H1 (cell line): ENCODE data around the gene ZSCAN5A. TPM values are rescaled to one million over a fixed set of nuclear protein-coding genes. Genes with fewer than 3 reads are reported as not detected.

ENCODE experiments used
- CTCF ChIA-PET: fragments of 300-600 bp; sonication (Branson Sonifier 250); formaldehyde crosslinking; loops from one replicate; lab custom pipeline; 2021; ENCODE audit not compliant: partially characterized antibody; lab: Charles Lee
- POLR2A ChIA-PET: fragments of 300-600 bp; sonication (Branson Sonifier 250); formaldehyde crosslinking; loops from one replicate; lab custom pipeline; 2021; ENCODE audit warnings: inconsistent platforms; ENCODE audit not compliant: partially characterized antibody; lab: Charles Lee
- DNase-seq, 2 experiments: peaks; one replicate each; pipeline versions ENCODE4 v3.0.0 to v3.0.0-alpha.2; 2010 to 2022; ENCODE audit warnings: low spot score in 2 of 2, low read depth in 1 of 2, mixed read lengths in 1 of 2
- FAIRE-seq: peaks from 2 replicates; lab custom pipeline; 2011; peaks lifted over from hg19 to GRCh38; lab: Jason Lieb, UNC
- H2AFZ ChIP-seq: 2 replicates; pipeline ENCODE4 v1.8.1; 2012; ENCODE audit warnings: low read length, inconsistent platforms
- H2AK5ac ChIP-seq: 2 replicates; pipeline ENCODE4 v1.6.1; 2013; ENCODE audit warnings: low read depth, low read length
- H2BK120ac ChIP-seq: replicated peaks from 2 replicates; pipeline ENCODE3; 2013; ENCODE audit warnings: low read depth, low read length, inconsistent platforms
- H2BK12ac ChIP-seq: 2 replicates; pipeline ENCODE4 v1.6.1; 2013; ENCODE audit warnings: low read depth, low read length
- H2BK15ac ChIP-seq: 2 replicates; pipeline ENCODE4 v1.6.1; 2013; ENCODE audit warnings: low read length
- H2BK20ac ChIP-seq: 2 replicates; pipeline ENCODE4 v1.6.1; 2013; ENCODE audit warnings: low read length
- H2BK5ac ChIP-seq: 2 replicates; pipeline ENCODE4 v1.6.1; 2013; ENCODE audit warnings: low read depth, low read length
- H3K14ac ChIP-seq: 2 replicates; pipeline ENCODE4 v1.6.1; 2013; ENCODE audit warnings: inconsistent platforms; ENCODE audit not compliant: insufficient read length
- H3K18ac ChIP-seq: 2 replicates; pipeline ENCODE4 v1.6.1; 2013; ENCODE audit warnings: low read length; ENCODE audit errors: extremely low read depth
- H3K23ac ChIP-seq: 2 replicates; pipeline ENCODE4 v1.6.1; 2013; ENCODE audit warnings: inconsistent platforms; ENCODE audit not compliant: insufficient read length
- H3K23me2 ChIP-seq: 2 replicates; pipeline ENCODE4 v1.6.1; 2013; ENCODE audit warnings: low read depth, low read length
- H3K27ac ChIP-seq: 2 replicates; pipeline ENCODE4 v1.6.1; 2011; ENCODE audit warnings: low read depth, low read length, inconsistent platforms
- H3K27me3 ChIP-seq, 4 experiments: replicated peaks in 1 of 4; 1 replicate in 1 of 4; 2 replicates in 3 of 4; pipeline versions ENCODE4 v1.6.1 to v1.8.1; 2011 to 2013; ENCODE audit warnings: low read length in 3 of 4, mild to moderate bottlenecking in 3 of 4, inconsistent platforms in 2 of 4, mixed read lengths in 2 of 4, moderate library complexity in 1 of 4; ENCODE audit not compliant: control insufficient read depth in 3 of 4, insufficient read depth in 3 of 4; ENCODE audit errors: extremely low read depth in 1 of 4
- H3K36me3 ChIP-seq, 4 experiments: 2 replicates each; pipeline versions ENCODE4 v1.6.1 to v1.8.1; 2011 to 2013; ENCODE audit warnings: mild to moderate bottlenecking in 4 of 4, low read length in 3 of 4, moderate library complexity in 2 of 4, control low read depth in 1 of 4, inconsistent platforms in 1 of 4; ENCODE audit not compliant: insufficient read depth in 4 of 4, control insufficient read depth in 2 of 4
- H3K4ac ChIP-seq: replicated peaks from 2 replicates; pipeline ENCODE3; 2013; ENCODE audit warnings: low read length, low read depth, mixed read lengths, inconsistent platforms; ENCODE audit not compliant: insufficient read length
- H3K4me1 ChIP-seq, 4 experiments: replicated peaks in 1 of 4; 1 replicate in 1 of 4; 2 replicates in 3 of 4; pipeline versions ENCODE4 v1.6.1 to v1.8.1; 2011 to 2013; ENCODE audit warnings: low read length in 3 of 4, inconsistent platforms in 2 of 4, mixed read lengths in 1 of 4; ENCODE audit not compliant: insufficient read depth in 4 of 4, control insufficient read depth in 3 of 4
- H3K4me2 ChIP-seq, 2 experiments: 2 replicates each; pipeline versions ENCODE4 v1.6.1 to v1.8.1; 2011 to 2013; ENCODE audit warnings: low read depth in 2 of 2, low read length in 2 of 2, control low read depth in 1 of 2, inconsistent platforms in 1 of 2, mild to moderate bottlenecking in 1 of 2; ENCODE audit not compliant: insufficient read depth in 1 of 2
- H3K4me3 ChIP-seq, 4 experiments: fragments of 200-600, 300-600 bp in 1 of 4; sonication (generic), shearing (Covaris generic), sonication (Bioruptor Twin) in 1 of 4; 2 replicates each; pipeline versions ENCODE4 v1.5.1 to v1.8.1; 2011 to 2016; ENCODE audit warnings: low read length in 4 of 4, low read depth in 3 of 4, control low read depth in 2 of 4, inconsistent platforms in 2 of 4, mild to moderate bottlenecking in 2 of 4, mixed read lengths in 1 of 4, moderate library complexity in 1 of 4; ENCODE audit not compliant: insufficient read depth in 2 of 4; ENCODE audit errors: extremely low read depth in 1 of 4
- H3K56ac ChIP-seq: replicated peaks from 2 replicates; pipeline ENCODE3; 2013; ENCODE audit warnings: low read depth, mild to moderate bottlenecking, mixed read lengths, low read length, inconsistent platforms; ENCODE audit not compliant: insufficient read length
- H3K79me1 ChIP-seq: 2 replicates; pipeline ENCODE4 v1.6.1; 2013; ENCODE audit warnings: low read depth, low read length, control low read depth
- H3K79me2 ChIP-seq, 2 experiments: 2 replicates each; pipeline versions ENCODE4 v1.6.1 to v1.8.1; 2012 to 2013; ENCODE audit warnings: low read length in 2 of 2, mild to moderate bottlenecking in 2 of 2, inconsistent platforms in 1 of 2; ENCODE audit not compliant: insufficient read depth in 2 of 2, control insufficient read depth in 1 of 2
- H3K9ac ChIP-seq, 4 experiments: replicated peaks in 1 of 4; 1 replicate in 1 of 4; 2 replicates in 3 of 4; pipeline versions ENCODE4 v1.6.1 to v1.8.1; 2011 to 2013; ENCODE audit warnings: low read depth in 3 of 4, low read length in 3 of 4, control low read depth in 2 of 4, mild to moderate bottlenecking in 2 of 4, moderate library complexity in 2 of 4, inconsistent platforms in 1 of 4; ENCODE audit errors: extremely low read depth in 1 of 4
- H3K9me3 ChIP-seq, 2 experiments: 2 replicates each; pipeline versions ENCODE4 v1.6.1 to v1.8.1; 2012 to 2013; ENCODE audit warnings: mild to moderate bottlenecking in 2 of 2, moderate library complexity in 2 of 2, control low read depth in 1 of 2, inconsistent platforms in 1 of 2, low read depth in 1 of 2, low read length in 1 of 2, mixed read lengths in 1 of 2; ENCODE audit not compliant: insufficient read depth in 2 of 2
- H4K20me1 ChIP-seq, 2 experiments: replicated peaks in 1 of 2; 2 replicates each; pipeline versions ENCODE3 to v1.8.1; 2011 to 2013; ENCODE audit warnings: inconsistent platforms in 2 of 2, low read length in 2 of 2, mild to moderate bottlenecking in 1 of 2; ENCODE audit not compliant: insufficient read depth in 2 of 2, control insufficient read depth in 1 of 2
- H4K5ac ChIP-seq: 2 replicates; pipeline ENCODE4 v1.6.1; 2013; ENCODE audit warnings: low read length, low read depth, mixed read lengths, inconsistent platforms; ENCODE audit not compliant: insufficient read length
- H4K8ac ChIP-seq: 2 replicates; pipeline ENCODE4 v1.8.0; 2013; ENCODE audit warnings: mild to moderate bottlenecking, moderate library complexity, low read length, inconsistent platforms; ENCODE audit not compliant: insufficient read depth; ENCODE audit errors: extremely low read depth
- H4K91ac ChIP-seq: replicated peaks from 2 replicates; pipeline ENCODE3; 2013; ENCODE audit warnings: low read length, mixed read lengths, inconsistent platforms; ENCODE audit not compliant: insufficient read length
- CEBPB ChIP-seq: IDR thresholded peaks from 2 replicates; pipeline ENCODE4 v1.6.1; 2012; ENCODE audit warnings: low read depth, low read length
- CTBP2 ChIP-seq: IDR thresholded peaks from 2 replicates; pipeline ENCODE4 v1.7.0; 2011; ENCODE audit warnings: borderline replicate concordance, mild to moderate bottlenecking, moderate library complexity, mixed read lengths, low read length; ENCODE audit not compliant: insufficient read depth, insufficient read length
- CTCF ChIP-seq, 3 experiments: IDR thresholded peaks; 1 replicate in 2 of 3; 2 replicates in 1 of 3; pipeline versions ENCODE4 v1.5.1 to v1.6.1; 2011; ENCODE audit warnings: low read length in 3 of 3, mild to moderate bottlenecking in 3 of 3, inconsistent platforms in 2 of 3, low read depth in 1 of 3, moderate library complexity in 1 of 3; ENCODE audit not compliant: insufficient read depth in 1 of 3; ENCODE audit errors: control extremely low read depth in 1 of 3
- KDM1A ChIP-seq: fragments of 200-600, 300-600 bp; sonication (generic); IDR thresholded peaks from 2 replicates; pipeline ENCODE4 v1.7.1; 2016; ENCODE audit warnings: mild to moderate bottlenecking, low read length, borderline replicate concordance
- MAX ChIP-seq: IDR thresholded peaks from 2 replicates; pipeline ENCODE4 v1.6.1; 2012; ENCODE audit warnings: inconsistent platforms
- RAD21 ChIP-seq, 2 experiments: IDR thresholded peaks in 1 of 2; conservative IDR thresholded peaks in 1 of 2; 2 replicates each; pipeline ENCODE4 v1.6.1; 2011; ENCODE audit warnings: low read depth in 2 of 2, low read length in 2 of 2, improper control_type of control experiment in 1 of 2, inconsistent platforms in 1 of 2, mild to moderate bottlenecking in 1 of 2, moderate library complexity in 1 of 2
- SIX5 ChIP-seq: IDR thresholded peaks from 2 replicates; pipeline ENCODE4 v1.6.1; 2011; ENCODE audit warnings: mild to moderate bottlenecking, low read depth, low read length
- SP1 ChIP-seq: IDR thresholded peaks from 2 replicates; pipeline ENCODE4 v1.6.1; 2011; ENCODE audit warnings: low read depth, low read length
- WGBS, 2 experiments: shearing (Covaris generic) in 1 of 2; methylation state at CpG; one replicate each; pipeline versions ENCODE4 v1.1.6 to v1.1.7; 2013 to 2015; ENCODE audit warnings: low lambda C conversion rate in 2 of 2, mixed read lengths in 2 of 2, inconsistent platforms in 1 of 2, low coverage in 1 of 2, missing lambda C conversion rate in 1 of 2; ENCODE audit not compliant: insufficient replicate concordance in 2 of 2, insufficient coverage in 1 of 2, insufficient read length in 1 of 2; ENCODE audit errors: extremely low coverage in 1 of 2, missing lambda C conversion rate in 1 of 2; 5-methylcytosine and 5-hydroxymethylcytosine counted together
- polyA plus RNA-seq, 7 experiments: library from polyadenylated mRNA; depleted of rRNA in 3 of 7; stranded (reverse) in 5 of 7; unstranded in 2 of 7; fragments of >200 nt in 5 of 7; fragments of 200-250 nt in 2 of 7; gene quantifications; 1 replicate in 5 of 7; 2 replicates in 1 of 7; 4 replicates in 1 of 7; pipeline versions ENCODE4 v1.2.1 to v1.2.3, GENCODE V29; 2011 to 2013; ENCODE audit warnings: missing spikeins in 2 of 7, mixed read lengths in 2 of 7
- total RNA-seq: library from RNA; stranded (reverse); fragmentation: NEBNext Ultra II Directional; extraction: Animal tissue kit (Norgen Biotek cat#: 25700); gene quantifications from 2 replicates; pipeline ENCODE4 v1.2.1, GENCODE V29; 2021

ZSCAN5A gene
- total and polyA plus RNA-seq, 2 of the 8 experiments (the other 6 are each of a cell fraction or from before 2014, with no cell fraction given): 8.6 to 11.0 TPM

DNA sequence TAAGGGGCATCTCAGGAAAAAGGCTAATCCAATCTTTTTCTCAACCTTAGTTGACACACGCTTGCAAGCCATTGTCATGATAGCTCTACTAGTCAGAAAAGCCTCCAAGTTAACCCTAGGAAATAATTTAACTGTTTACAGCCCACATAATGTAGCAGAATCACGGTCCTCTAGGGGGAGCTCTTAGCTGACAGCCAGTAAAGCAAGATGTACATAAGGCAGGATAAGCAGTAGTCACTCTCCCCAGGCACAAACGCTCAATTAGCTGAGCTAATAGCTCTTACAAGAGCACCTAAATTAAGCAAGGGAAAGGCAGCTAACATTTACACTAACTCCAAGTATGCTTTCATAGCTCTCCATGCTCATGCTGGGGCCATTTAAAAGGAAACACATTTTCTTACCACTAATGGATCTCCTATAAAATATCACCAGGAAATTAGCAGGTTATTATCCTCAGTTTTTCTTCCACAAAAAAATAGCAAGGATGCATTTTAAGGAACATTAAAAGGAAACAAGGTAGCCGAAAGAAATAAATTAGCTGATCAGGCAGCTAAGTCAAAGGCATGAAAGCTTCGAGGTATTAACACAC lies 33.7 kb upstream of the ZSCAN5A start:
- Histone ChIP-seq H3K4me1 (peaks cover 0 to 6% (median 4%) of the 10 kb centered on the region in 4 experiments; a peak in 6 of 7 replicates), H3K9me3 (peaks cover 2 to 4% of the 10 kb centered on the region in 2 experiments; a peak in 1 of 4 replicates), H3K4me3 (no peak overlapping the region), H2AK5ac (no peak overlapping the region), H4K20me1 (no peaks in the 10 kb centered on the region), H2BK15ac (no peak overlapping the region), H3K9ac (no peak overlapping the region), H3K4me2 (peak overlapping the region in 1 of 2 experiments; percentile 22; a peak in 1 of 4 replicates), H2BK5ac (0 out of 2 replicates have a peak overlapping the region, but pooled peaks have one; percentile 41), H3K14ac (no peak overlapping the region), H2BK120ac (no peak overlapping the region), H2BK12ac (no peak overlapping the region), H3K27ac (no peak overlapping the region), H2BK20ac (no peak overlapping the region), H4K91ac (no peak overlapping the region), H4K5ac (no peak overlapping the region), H4K8ac (no peak overlapping the region), H3K79me1 (no peaks in the 10 kb centered on the region), H3K4ac (no peak overlapping the region), H3K27me3 (no peaks in the 10 kb centered on the region; a peak in 1 of 7 replicates), H2AFZ (no peak overlapping the region), H3K36me3 (no peaks in the 10 kb centered on the region), H3K79me2 (no peaks in the 10 kb centered on the region), H3K23me2 (no peaks in the 10 kb centered on the region), H3K23ac (no peak overlapping the region), H3K18ac (no peak overlapping the region), H3K56ac (no peak overlapping the region)
- DNase-seq: peak in 1 of 2 experiments; percentile 46
- POLR2A ChIA-PET: interaction anchor here (1.0 to 2.7 kb wide), 4 partner anchors 20 to 197 kb away, joined by 3 to 14 read pairs (median 3); no protein-coding TSS in a partner anchor
- 71% methylated on average over 5 of the region's 5 CpGs; no CpG with 5 or more reads in 1 of the 2 experiments for WGBS, 2 experiments
- CTCF ChIA-PET: interaction anchor here (0.5 to 4.3 kb wide), 41 partner anchors 8 to 897 kb away, joined by 3 to 30 read pairs (median 4); partner anchors contain the start of gene ZNF582
- FAIRE-seq: peak; percentile 80
- TF ChIP-seq CEBPB (no peak), SIX5 (no peak), CTCF (IDR thresholded peaks at IDR 0.05; ENCODE audit: control extremely low read depth in 1 of 3, insufficient read depth in 1 of 3, low read depth in 1 of 3, low read length in 3 of 3) (peak in 2 of 3 experiments; percentile 46 to 72; a peak in 3 of 4 replicates), SP1 (0 out of 2 replicates have a peak, but pooled peaks have one; percentile 13), RAD21 (IDR thresholded peaks at IDR 0.05 in 1 of 2, conservative IDR thresholded peaks at IDR 0.05 in 1 of 2; ENCODE audit: low read depth in 2 of 2, low read length in 2 of 2) (peak in 1 of 2 experiments; percentile 18; a peak in 2 of 4 replicates), CTBP2 (no peak), MAX (peak; percentile 47; the same call in 1 of the 2 replicates), KDM1A (peak; percentile 100)
